Fibroblast of pulmonary artery (primary cell): ENCODE results near the gene WDR19.
"Not testable (repeated sequence)": the region's sequence is repeated elsewhere in the genome, so short reads cannot be mapped to it uniquely, and the experiment has no call there.

Experiments
- DNase-seq: peaks from one replicate; pipeline ENCODE4 v3.0.0-alpha.2; 2010; ENCODE audit warnings: low read depth
- H3K4me3 ChIP-seq: replicated peaks from 2 replicates; pipeline ENCODE4 v1.5.1; 2011; ENCODE audit warnings: low read depth, mild to moderate bottlenecking, control low read depth, low read length, moderate library complexity
- TF ChIP-seq, protein P1 (sequence below): IDR thresholded peaks from 2 replicates; pipeline ENCODE4 v1.5.1; 2011; ENCODE audit warnings: mild to moderate bottlenecking, control low read depth, low read length, inconsistent platforms; ENCODE audit errors: missing control alignments

WDR19 gene

DNA sequence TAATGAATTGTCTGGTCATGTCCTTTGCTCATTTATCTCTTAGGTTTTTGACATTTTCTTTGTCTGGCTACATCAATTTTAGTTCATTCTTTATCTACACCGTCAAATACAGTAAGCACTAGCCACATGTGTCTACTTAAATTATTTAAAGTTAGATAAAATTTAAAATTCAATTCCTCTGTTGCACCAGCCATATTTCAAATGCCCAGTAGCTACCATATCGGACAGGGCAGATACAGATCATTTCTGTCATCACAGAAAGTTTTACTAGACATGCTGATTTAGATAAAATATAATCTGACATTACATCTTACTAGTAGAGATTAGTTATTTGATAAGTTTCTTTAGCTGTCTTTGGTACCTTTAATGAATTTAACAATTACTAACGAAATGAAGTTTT lies 61.1 kb downstream of the WDR19 start:
- TF ChIP-seq, protein P1, sequence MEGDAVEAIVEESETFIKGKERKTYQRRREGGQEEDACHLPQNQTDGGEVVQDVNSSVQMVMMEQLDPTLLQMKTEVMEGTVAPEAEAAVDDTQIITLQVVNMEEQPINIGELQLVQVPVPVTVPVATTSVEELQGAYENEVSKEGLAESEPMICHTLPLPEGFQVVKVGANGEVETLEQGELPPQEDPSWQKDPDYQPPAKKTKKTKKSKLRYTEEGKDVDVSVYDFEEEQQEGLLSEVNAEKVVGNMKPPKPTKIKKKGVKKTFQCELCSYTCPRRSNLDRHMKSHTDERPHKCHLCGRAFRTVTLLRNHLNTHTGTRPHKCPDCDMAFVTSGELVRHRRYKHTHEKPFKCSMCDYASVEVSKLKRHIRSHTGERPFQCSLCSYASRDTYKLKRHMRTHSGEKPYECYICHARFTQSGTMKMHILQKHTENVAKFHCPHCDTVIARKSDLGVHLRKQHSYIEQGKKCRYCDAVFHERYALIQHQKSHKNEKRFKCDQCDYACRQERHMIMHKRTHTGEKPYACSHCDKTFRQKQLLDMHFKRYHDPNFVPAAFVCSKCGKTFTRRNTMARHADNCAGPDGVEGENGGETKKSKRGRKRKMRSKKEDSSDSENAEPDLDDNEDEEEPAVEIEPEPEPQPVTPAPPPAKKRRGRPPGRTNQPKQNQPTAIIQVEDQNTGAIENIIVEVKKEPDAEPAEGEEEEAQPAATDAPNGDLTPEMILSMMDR = no peak
- DNase-seq = no peak
- H3K4me3 ChIP-seq = no peak overlapping the region

DNA sequence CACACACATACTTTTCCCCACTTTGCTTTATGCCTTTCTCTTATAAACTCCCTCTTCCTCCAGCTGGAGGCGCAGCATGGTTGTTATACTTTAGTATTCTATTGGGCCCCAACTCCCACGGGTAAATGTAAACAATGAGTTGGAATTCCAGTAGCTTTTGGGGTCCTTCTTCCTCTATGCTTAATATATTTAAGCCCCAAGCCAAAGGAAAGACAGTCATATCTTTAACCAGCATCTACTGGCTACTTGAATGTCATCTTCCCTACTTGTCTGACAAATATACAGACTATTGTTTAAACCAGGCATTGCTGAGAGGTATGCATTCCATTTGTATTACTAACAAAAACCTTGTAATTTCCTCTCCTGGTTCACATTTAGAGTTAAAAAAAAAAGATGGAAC lies 72.9 kb downstream of the WDR19 start:
- H3K4me3 ChIP-seq = no peak overlapping the region
- peak; percentile 82 for DNase-seq
- TF ChIP-seq, protein P1 = peak; percentile 51

DNA sequence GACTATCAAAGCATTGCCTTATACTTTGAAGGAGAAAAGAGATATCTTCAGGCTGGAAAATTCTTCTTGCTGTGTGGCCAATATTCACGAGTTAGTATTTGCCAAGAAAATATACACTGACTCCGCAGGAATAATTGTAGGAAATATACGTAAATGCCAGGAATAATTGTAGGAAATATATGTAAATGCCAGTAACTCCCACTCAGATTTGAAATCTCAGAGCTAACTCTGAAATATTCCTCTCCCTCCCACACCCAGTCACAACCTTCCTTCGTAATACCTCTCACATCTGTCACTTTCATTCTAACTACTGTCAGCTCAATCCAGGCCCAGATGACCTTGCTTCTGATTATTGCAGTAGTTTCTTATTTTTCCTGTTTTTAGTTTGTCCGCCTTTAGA lies 73.5 kb downstream of the WDR19 start:
- TF ChIP-seq, protein P1 = no peak
- no peak overlapping the region for H3K4me3 ChIP-seq
- DNase-seq = peak; percentile 77

DNA sequence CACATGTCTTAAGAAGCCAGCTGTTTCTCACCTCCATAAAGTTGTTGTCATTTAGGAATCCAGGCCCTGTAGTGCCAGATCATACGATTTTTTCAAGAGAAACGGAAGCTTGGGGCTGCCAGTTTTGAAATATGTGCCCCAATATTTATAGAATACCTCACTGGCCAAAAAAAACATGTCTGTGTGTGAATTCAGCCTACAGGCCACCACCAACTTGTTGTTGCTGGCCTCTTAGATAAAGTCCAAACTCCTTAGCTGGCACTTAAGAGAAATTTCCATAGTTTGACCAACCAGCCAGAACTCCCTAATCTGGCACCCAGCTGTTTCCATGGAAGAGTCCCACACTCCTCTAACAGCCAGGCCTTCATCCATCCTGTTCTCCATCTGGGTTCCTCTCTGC lies 74.1 kb downstream of the WDR19 start:
- no peak overlapping the region for H3K4me3 ChIP-seq
- TF ChIP-seq, protein P1 = no peak
- peak; percentile 49 for DNase-seq

DNA sequence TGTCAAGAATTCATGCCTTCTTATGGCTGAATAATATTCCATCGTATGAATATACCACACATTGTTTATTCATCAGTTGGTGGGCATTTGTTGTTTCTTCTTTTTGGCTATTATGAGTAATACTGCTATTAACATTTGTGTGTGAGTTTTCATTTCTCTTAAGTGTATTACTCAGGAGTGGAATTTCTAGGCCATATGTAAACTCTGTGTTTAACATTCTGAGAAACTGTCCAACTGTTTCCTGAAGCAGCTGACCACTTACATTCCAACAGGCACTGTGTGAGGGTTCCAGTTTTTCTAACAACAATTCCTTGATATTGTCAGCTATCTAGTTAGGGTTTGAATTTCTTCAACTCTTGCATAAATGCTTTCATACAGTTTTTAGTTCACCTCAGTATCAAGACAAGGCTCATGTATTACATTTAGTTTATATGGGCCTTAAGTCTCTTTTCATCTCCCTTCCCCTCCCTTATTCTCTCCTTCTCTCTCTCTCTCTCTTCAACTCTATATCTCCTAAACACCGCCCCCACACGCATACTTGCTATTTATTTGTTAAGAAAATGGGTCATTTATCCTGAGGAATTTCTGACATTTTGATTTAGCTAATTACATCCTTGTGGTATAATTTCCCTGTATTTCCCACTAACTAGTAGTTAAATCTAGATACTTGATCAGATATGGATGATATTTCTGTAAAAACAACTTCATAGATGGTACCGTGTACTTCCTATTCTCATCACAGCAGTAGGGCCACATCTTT lies 77.4 kb downstream of the WDR19 start:
- TF ChIP-seq, protein P1 = no peak
- DNase-seq = peak; percentile 53
- H3K4me3 ChIP-seq = no peak overlapping the region

DNA sequence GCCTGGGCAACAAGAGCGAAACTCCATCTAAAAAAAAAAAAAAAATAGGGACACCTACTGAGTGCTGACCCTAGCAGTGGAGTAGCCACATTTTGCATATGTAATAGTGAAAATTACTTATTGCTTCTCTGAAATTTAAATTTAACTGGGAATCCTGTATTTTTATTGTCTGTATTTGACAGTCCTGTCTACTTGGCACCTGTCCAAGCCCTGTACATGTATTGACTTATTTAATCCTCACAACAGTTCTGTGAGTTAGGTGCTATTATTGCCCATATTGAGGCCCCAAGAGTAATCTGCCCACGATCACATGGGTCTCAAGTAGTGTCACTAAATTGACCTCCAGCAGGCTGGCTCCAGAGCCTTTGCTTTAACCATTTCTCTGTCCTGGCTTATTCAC lies 81.6 kb downstream of the WDR19 start:
- DNase-seq = no peak
- no peak overlapping the region for H3K4me3 ChIP-seq
- TF ChIP-seq, protein P1 = no peak

DNA sequence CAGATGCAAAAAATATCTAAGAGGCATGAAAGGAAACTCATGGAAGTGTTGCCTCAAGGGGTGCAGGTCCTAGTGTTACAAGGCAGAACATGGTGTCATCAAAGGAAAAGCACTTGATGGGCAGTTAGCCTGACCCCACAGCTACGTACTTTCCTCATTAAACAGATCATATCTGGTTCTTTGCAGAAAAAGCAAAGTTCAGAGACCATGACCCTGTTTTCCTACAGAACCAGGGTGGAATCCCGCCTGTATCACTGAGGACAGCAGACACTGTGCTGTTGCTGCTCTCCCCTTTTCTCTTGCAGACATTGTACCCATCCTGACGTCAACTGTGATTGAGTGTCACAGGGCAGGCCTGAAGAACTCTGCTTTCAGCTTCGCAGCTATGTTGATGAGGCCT lies 92.2 kb downstream of the WDR19 start:
- no peak overlapping the region for H3K4me3 ChIP-seq
- TF ChIP-seq, protein P1 = no peak
- no peak for DNase-seq

DNA sequence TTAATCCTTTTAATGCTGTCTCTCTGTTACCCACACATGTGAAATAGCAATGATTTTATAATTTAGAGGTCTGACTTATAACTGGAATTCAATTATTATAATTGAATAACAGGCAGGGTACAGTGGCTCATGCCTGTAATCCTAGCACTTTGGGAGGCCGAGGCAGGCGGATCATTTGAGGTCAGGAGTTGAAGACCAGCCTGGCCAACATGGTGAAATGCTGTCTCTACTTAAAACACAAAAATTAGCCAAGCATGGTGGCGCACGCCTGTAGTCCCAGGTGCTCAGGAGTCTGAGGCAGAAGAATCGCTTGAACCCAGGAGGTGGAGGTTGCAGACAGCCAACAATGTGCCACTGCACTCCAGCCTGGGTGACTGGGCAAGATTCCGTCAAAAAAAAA lies 95.3 kb downstream of the WDR19 start:
- DNase-seq, H3K4me3 ChIP-seq: not testable (repeated sequence)
